NCI-H748 (cell line): ENCODE measurements around the gene STYK1.
"Not testable (repeated sequence)": the region's sequence is repeated elsewhere in the genome, so short reads cannot be mapped to it uniquely, and the experiment has no call there.

Source experiments
- DNase-seq: peaks from one replicate; lab custom pipeline; 2025; ENCODE audit not compliant: unreplicated experiment; lab: John Stamatoyannopoulos, UW

Gene STYK1

GRCh38 chr12:10621278-10621677, 52.6 kb downstream of the STYK1 start:
- no peak for DNase-seq

- DNase-seq = no peak
Measured at GRCh38 chr12:10620078-10620779, 53.6 kb downstream of the STYK1 start.

GRCh38 chr12:10618338-10618987, 55.4 kb downstream of the STYK1 start:
- no peak for DNase-seq

DNA sequence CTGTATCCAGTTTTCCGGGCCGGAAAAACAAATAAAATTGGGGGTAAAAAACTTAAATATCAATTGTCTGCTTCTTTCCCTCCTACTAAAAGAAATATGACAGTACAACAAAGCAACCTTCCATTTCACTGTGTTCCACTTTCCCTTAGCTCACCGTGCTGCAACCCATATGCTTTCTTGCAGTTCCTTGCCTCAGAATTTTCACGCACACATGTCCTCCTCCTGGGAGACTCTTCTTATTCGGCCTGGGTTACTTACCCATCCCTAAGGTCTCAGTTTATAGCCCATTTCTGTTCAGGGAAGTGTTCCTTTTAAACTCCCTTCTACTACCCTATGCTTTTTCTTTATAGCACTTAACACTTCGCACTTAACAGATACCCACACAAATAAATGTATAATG, 56.0 kb downstream of the STYK1 start:
- no peak for DNase-seq

- DNase-seq = no peak
Measured at GRCh38 chr12:10615532-10615931, 58.3 kb downstream of the STYK1 start.

- no peak for DNase-seq
Measured at GRCh38 chr12:10614056-10614370, 59.8 kb downstream of the STYK1 start.

DNA sequence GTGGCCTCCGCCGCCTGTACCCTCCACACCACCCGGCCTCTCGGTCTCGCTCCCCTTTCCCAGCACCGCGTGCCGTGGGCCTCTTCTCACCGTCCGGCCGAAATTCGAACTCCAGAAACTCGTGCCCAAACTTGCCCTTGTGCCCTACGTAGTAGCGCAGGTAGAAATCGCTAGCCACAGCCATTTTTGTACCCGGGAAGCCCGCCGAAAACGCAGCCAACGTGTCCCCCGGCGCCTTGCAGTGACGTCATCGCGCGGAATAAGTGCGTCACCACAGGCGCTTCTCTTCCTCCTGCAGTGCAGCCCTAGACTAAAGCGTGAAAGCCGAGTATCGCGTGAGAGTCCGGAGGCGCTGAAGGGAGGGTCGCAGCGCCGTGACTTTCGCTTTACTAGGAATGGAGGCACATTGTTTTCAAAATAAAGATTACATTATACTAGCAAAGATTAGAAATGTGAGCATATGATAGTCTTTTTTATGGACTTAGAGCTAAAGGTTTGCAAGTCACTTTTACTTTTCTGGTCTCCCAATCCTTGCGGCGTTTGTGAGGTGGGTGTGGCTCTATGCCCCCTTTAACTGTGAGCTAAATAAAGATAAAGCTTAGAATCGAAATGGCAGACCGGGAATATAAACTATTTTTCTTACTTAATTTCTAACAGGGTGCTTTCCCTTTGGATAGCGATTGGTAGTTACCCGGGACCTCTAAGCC, 60.4 kb downstream of the STYK1 start, which contains the start of gene MAGOHB:
Gene MAGOHB, minus strand, starts transcription at position 261 of the 707 bp plus-strand sequence. Its CDS starts 77 bp downstream, at position 184.
- DNase-seq = peak; percentile 94

- peak; percentile 37 for DNase-seq
Measured at GRCh38 chr12:10612984-10613348, 60.9 kb downstream of the STYK1 start.

- DNase-seq = no peak
Measured at GRCh38 chr12:10612110-10612509, 61.7 kb downstream of the STYK1 start.

DNA sequence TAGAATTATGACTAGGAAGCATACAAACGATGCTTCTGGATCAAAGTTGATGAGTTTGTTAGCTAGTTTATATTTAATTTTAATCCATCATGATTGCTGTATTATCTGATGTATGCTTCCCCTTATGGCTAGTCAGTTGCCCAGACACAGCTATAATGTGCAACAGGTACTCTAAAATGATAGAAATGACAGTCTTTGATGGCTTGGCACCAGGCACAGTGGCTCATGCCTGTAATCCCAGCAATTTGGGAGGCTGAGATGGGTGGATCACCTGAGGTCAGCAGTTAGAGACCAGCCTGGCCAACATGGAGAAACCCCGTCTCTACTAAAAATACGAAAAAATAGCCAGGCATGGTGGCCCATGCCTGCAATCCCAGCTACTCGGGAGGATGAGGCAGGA, 62.6 kb downstream of the STYK1 start:
- DNase-seq = not testable (repeated sequence)

- DNase-seq = no peak
Measured at GRCh38 chr12:10610188-10610587, 63.7 kb downstream of the STYK1 start.

DNA sequence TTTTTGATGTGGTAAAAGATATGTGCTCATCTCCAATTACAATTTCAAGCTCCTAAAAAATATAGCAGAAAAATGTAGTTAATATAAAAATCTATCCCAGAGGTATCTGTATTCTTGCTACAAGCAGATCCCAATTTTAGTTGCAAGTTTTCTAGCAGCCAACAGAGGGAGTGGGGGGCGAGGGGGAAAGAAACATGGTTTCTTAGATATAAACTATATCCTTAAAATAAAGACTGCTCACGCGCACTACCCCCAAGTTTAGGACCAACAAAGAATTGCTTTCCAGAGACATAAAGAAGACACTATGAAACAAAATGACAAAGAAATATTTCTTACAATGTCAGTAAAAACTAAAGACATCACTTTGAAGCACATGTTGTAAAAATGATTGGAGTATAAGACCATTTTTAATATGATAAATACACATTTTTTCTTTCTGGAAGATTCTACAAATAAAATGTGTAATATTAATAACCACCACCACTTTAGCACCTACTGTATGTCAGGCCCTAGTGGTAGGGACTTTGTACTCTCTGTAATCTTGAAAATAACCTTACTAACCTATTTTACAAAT, 65.9 kb downstream of the STYK1 start:
- no peak for DNase-seq

- no peak for DNase-seq
Measured at GRCh38 chr12:10601860-10602259, 72.0 kb downstream of the STYK1 start.

GRCh38 chr12:10600988-10601387, 72.9 kb downstream of the STYK1 start:
- DNase-seq = no peak

- no peak for DNase-seq
Measured at GRCh38 chr12:10595881-10596280, 78.0 kb downstream of the STYK1 start.

DNA sequence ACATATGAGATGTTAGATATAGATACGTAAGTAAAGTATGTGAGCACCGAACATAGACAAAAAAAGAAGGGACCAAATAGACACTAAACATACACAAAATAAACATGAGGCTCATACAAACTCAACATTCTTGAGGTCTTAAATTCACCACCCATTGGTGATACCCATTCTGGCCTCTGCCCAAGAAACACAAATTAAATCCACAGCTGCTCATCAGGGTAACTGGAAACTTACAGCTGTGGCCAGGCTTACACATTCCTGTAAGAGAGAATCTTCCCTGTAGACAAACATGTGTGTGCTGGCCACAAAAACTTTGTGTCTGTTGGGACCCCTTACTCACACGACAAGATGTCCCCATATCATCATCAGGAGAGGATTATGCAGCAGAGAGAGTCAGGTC, 82.9 kb downstream of the STYK1 start:
- no peak for DNase-seq

DNA sequence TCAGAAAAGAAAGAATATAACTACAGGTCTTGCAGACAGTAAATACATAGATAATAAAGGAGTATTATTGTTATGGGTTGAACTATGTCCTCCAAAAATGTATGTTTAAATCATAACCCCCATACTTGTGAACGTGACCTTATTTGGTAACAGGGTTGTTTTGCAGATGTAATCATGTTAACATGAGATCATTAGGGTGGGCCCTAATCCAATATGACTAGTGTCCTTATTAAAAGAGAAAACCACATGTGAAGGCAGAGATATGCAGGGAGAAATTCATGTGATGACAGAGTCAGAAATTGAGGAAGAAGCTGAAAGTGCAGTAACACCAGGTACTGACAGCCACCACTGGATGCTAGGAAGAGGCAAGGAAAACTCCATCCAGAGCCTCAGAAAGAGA, 89.4 kb downstream of the STYK1 start:
- DNase-seq = no peak

- DNase-seq = no peak
Measured at GRCh38 chr12:10582704-10583103, 91.1 kb downstream of the STYK1 start.

GRCh38 chr12:10582133-10582532, 91.7 kb downstream of the STYK1 start:
- DNase-seq = not testable (repeated sequence)

GRCh38 chr12:10574307-10574706, 99.5 kb downstream of the STYK1 start:
- DNase-seq = no peak

- DNase-seq = peak; percentile 22
Measured at GRCh38 chr12:10572021-10572490, 101.8 kb downstream of the STYK1 start.

DNA sequence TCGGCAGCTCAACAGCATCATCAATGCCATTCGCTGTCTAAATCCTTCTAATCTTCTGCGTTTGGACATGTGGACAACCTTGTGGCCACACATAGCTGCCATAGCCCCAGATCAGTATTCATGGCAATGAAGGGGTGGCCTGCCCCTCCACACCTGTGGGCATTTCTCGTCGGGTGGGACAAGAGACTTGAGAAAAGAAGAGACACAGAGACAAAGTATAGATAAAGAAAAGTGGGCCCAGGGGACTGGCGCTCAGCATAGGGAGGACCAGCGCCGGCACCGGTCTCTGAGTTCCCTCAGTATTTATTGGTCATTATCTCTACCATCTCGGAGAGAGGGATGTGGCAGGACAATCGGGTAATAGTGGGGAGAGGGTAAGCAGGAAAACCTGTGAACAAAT, 102.7 kb downstream of the STYK1 start:
- DNase-seq = no peak
